Keratinocyte (primary cell): ENCODE results near the gene TMEFF2. TPM values are rescaled to one million over a fixed set of nuclear protein-coding genes. Genes with fewer than 3 reads are reported as not detected.

Experiments
- DNase-seq: peaks from one replicate; pipeline ENCODE4 v3.0.0-alpha.2; 2011; ENCODE audit warnings: low read depth, missing footprints, low spot score
- FAIRE-seq: peaks from 2 replicates; lab custom pipeline; 2011; peaks lifted over from hg19 to GRCh38; lab: Jason Lieb, UNC
- H2AFZ ChIP-seq: 2 replicates; pipeline ENCODE4 v1.6.0; 2012; ENCODE audit warnings: low read length, control low read depth, inconsistent platforms; ENCODE audit not compliant: control insufficient read depth
- H3K27ac ChIP-seq: 2 replicates; pipeline ENCODE4 v1.5.1; 2011; ENCODE audit warnings: low read length; ENCODE audit not compliant: control insufficient read depth, insufficient read depth
- H3K27me3 ChIP-seq: 3 replicates; pipeline ENCODE4 v1.6.0; 2011; ENCODE audit warnings: low read length; ENCODE audit not compliant: control insufficient read depth, insufficient read depth; ENCODE audit errors: extremely low read depth
- H3K36me3 ChIP-seq, 2 experiments: 2 replicates in 1 of 2; 3 replicates in 1 of 2; pipeline ENCODE4 v1.5.1; 2011; ENCODE audit warnings: low read length in 2 of 2, mild to moderate bottlenecking in 1 of 2; ENCODE audit not compliant: control insufficient read depth in 2 of 2, insufficient read depth in 2 of 2; ENCODE audit errors: extremely low read depth in 1 of 2
- H3K4me1 ChIP-seq: 3 replicates; pipeline ENCODE4 v1.5.1; 2011; ENCODE audit warnings: low read length; ENCODE audit not compliant: control insufficient read depth, insufficient read depth; ENCODE audit errors: extremely low read depth
- H3K4me2 ChIP-seq: 3 replicates; pipeline ENCODE4 v1.6.0; 2011; ENCODE audit warnings: low read depth, low read length; ENCODE audit not compliant: control insufficient read depth, insufficient read depth; ENCODE audit errors: extremely low read depth
- H3K4me3 ChIP-seq, 3 experiments: fragments of 200-600 bp in 1 of 3; sonication (generic) in 1 of 3; 2 replicates in 2 of 3; 3 replicates in 1 of 3; pipeline ENCODE4 v1.5.1; 2011 to 2016; ENCODE audit warnings: low read length in 3 of 3, mild to moderate bottlenecking in 3 of 3, control low read depth in 2 of 3, inconsistent platforms in 1 of 3, low read depth in 1 of 3, mixed read lengths in 1 of 3, mixed run types in 1 of 3, moderate library complexity in 1 of 3; ENCODE audit not compliant: control insufficient read depth in 2 of 3, insufficient read depth in 2 of 3; ENCODE audit errors: extremely low read depth in 1 of 3
- H3K79me2 ChIP-seq: 2 replicates; pipeline ENCODE4 v1.6.0; 2012; ENCODE audit warnings: low read length; ENCODE audit not compliant: control insufficient read depth, insufficient read depth
- H3K9ac ChIP-seq: 3 replicates; pipeline ENCODE4 v1.6.0; 2011; ENCODE audit warnings: low read length; ENCODE audit not compliant: control insufficient read depth, insufficient read depth; ENCODE audit errors: extremely low read depth
- H3K9me1 ChIP-seq: 3 replicates; pipeline ENCODE4 v1.6.0; 2011; ENCODE audit warnings: low read length; ENCODE audit not compliant: control insufficient read depth, insufficient read depth; ENCODE audit errors: extremely low read depth
- H3K9me3 ChIP-seq: 2 replicates; pipeline ENCODE4 v1.5.1; 2012; ENCODE audit warnings: low read depth, low read length; ENCODE audit not compliant: control insufficient read depth
- H4K20me1 ChIP-seq: 3 replicates; pipeline ENCODE4 v1.6.0; 2011; ENCODE audit warnings: low read length; ENCODE audit not compliant: control insufficient read depth, insufficient read depth; ENCODE audit errors: extremely low read depth
- CTCF ChIP-seq, 3 experiments: IDR thresholded peaks in 1 of 3; conservative IDR thresholded peaks in 1 of 3; optimal IDR thresholded peaks in 1 of 3; 2 replicates in 2 of 3; 3 replicates in 1 of 3; pipeline versions ENCODE3 to v1.5.1; 2011; ENCODE audit warnings: low read length in 3 of 3, mild to moderate bottlenecking in 3 of 3, moderate library complexity in 2 of 3, control low read depth in 1 of 3, inconsistent platforms in 1 of 3; ENCODE audit not compliant: insufficient read depth in 2 of 3; ENCODE audit errors: extremely low read depth in 1 of 3
- EZH2 ChIP-seq: IDR thresholded peaks from one replicate; pipeline ENCODE4 v1.6.1; 2012; ENCODE audit warnings: inconsistent platforms, mild to moderate bottlenecking, low read length, moderate library complexity
- dilution Hi-C: fragments of 300-500 bp; cut with MboI; formaldehyde crosslinking; loops from one replicate; pipeline ENCODE4 v1.7.0; 2020; ENCODE audit warnings: low sequenced_read_pairs; ENCODE audit not compliant: extremely low pct_ligation_motif_present
- polyA plus RNA-seq, 5 experiments: library from polyadenylated mRNA; depleted of rRNA in 3 of 5; stranded (reverse) in 3 of 5; stranded (forward) in 1 of 5; unstranded in 1 of 5; fragments of >200 nt; gene quantifications; 1 replicate in 1 of 5; 2 replicates in 3 of 5; 3 replicates in 1 of 5; pipeline versions ENCODE4 v1.2.1 to v1.2.3, GENCODE V29; 2011 to 2012; ENCODE audit warnings: missing spikeins in 2 of 5, low read depth in 1 of 5, low replicate concordance in 1 of 5

Gene TMEFF2
- polyA plus RNA-seq, 1 donor (not counting 4 experiments of a cell fraction or from before 2014, with no cell fraction given), result not detected

GRCh38 chr2:192236136-192236535 is 41.4 kb upstream of the TMEFF2 start:
- no peak overlapping the region for H2AFZ ChIP-seq
- TF ChIP-seq CTCF (optimal IDR thresholded peaks at IDR 0.05 in 1 of 3, IDR thresholded peaks at IDR 0.05 in 1 of 3, conservative IDR thresholded peaks at IDR 0.05 in 1 of 3; ENCODE audit: extremely low read depth in 1 of 3, insufficient read depth in 2 of 3, low read length in 3 of 3), result no peak
- TF ChIP-seq EZH2, result no peak
- FAIRE-seq (no peak), DNase-seq (no peak)
- H3K4me1 ChIP-seq, result no peaks in the 10 kb centered on the region
- H3K9ac ChIP-seq, result no peak overlapping the region
- no peaks in the 10 kb centered on the region for H3K9me1 ChIP-seq
- dilution Hi-C loops, result no loop called here
- no peaks in the 10 kb centered on the region for H3K27me3 ChIP-seq
- no peaks in the 10 kb centered on the region for H3K36me3 ChIP-seq
- H4K20me1 ChIP-seq, result no peaks in the 10 kb centered on the region
- no peak overlapping the region for H3K27ac ChIP-seq
- no peaks in the 10 kb centered on the region for H3K79me2 ChIP-seq
- no peak overlapping the region for H3K4me2 ChIP-seq
- H3K9me3 ChIP-seq, result no peaks in the 10 kb centered on the region
- H3K4me3 ChIP-seq, result no peak overlapping the region

- no peak for DNase-seq
- Histone ChIP-seq H3K9ac (no peak overlapping the region), H3K4me1 (no peaks in the 10 kb centered on the region), H3K27me3 (no peaks in the 10 kb centered on the region), H4K20me1 (no peaks in the 10 kb centered on the region), H3K4me3 (no peak overlapping the region), H3K9me1 (no peaks in the 10 kb centered on the region), H3K9me3 (no peaks in the 10 kb centered on the region), H2AFZ (no peak overlapping the region), H3K4me2 (no peak overlapping the region), H3K27ac (no peak overlapping the region), H3K36me3 (no peaks in the 10 kb centered on the region), H3K79me2 (no peaks in the 10 kb centered on the region)
- no peak for FAIRE-seq
- dilution Hi-C loops, result no loop called here
- TF ChIP-seq CTCF (optimal IDR thresholded peaks at IDR 0.05 in 1 of 3, IDR thresholded peaks at IDR 0.05 in 1 of 3, conservative IDR thresholded peaks at IDR 0.05 in 1 of 3; ENCODE audit: extremely low read depth in 1 of 3, insufficient read depth in 2 of 3, low read length in 3 of 3), result no peak
- no peak for TF ChIP-seq EZH2
Measured at GRCh38 chr2:192230889-192231453, 36.2 kb upstream of the TMEFF2 start.
